OCI-LY7 (cell line): Measurements from ENCODE around the gene CIAO3. TPM values are rescaled to one million over a fixed set of nuclear protein-coding genes. Genes with fewer than 3 reads are reported as not detected.

Source experiments
- BruUV-seq: library from RNA; stranded (reverse); fragments of 400-500 nt; replicated peaks from 2 replicates; lab custom pipeline; 2021; lab: Mats Ljungman, UMichigan
- CTCF ChIA-PET: fragments of 300-600 bp; sonication (Branson Sonifier 250); formaldehyde crosslinking; loops from one replicate; lab custom pipeline; 2022; ENCODE audit warnings: antibody characterized with exemption; ENCODE audit not compliant: unreplicated experiment; lab: Charles Lee
- POLR2A ChIA-PET: fragments of 300-600 bp; sonication (Branson Sonifier 250); formaldehyde crosslinking; loops from one replicate; lab custom pipeline; 2022; ENCODE audit warnings: antibody characterized with exemption; lab: Charles Lee
- DNase-seq: peaks from one replicate; pipeline ENCODE4 v3.0.0-alpha.2; 2015; ENCODE audit warnings: low spot score
- H2AFZ ChIP-seq: fragments of 200-600 bp; sonication (generic), shearing (Covaris generic); 2 replicates; pipeline ENCODE4 v1.6.1; 2014; ENCODE audit warnings: mild to moderate bottlenecking, antibody characterized with exemption, low read length, moderate library complexity
- H3K27ac ChIP-seq: fragments of 200-600 bp; sonication (generic); 2 replicates; pipeline ENCODE4 v1.5.1; 2014; ENCODE audit warnings: mixed run types, low read depth, mild to moderate bottlenecking, moderate library complexity, low read length, inconsistent platforms; ENCODE audit not compliant: poor library complexity, severe bottlenecking
- H3K36me3 ChIP-seq: fragments of 200-600 bp; sonication (generic); 2 replicates; pipeline ENCODE4 v1.6.1; 2014; ENCODE audit warnings: mild to moderate bottlenecking, antibody characterized with exemption, low read length, moderate library complexity, mixed read lengths; ENCODE audit not compliant: insufficient read depth
- H3K4me1 ChIP-seq: fragments of 200-600 bp; sonication (generic); 2 replicates; pipeline ENCODE4 v1.5.1; 2014; ENCODE audit warnings: mild to moderate bottlenecking, low read length; ENCODE audit not compliant: insufficient read depth, poor library complexity, severe bottlenecking
- H3K4me2 ChIP-seq: fragments of 200-600 bp; sonication (generic); 2 replicates; pipeline ENCODE4 v1.6.1; 2014; ENCODE audit warnings: mild to moderate bottlenecking, low read length
- H3K4me3 ChIP-seq: fragments of 200-600 bp; sonication (generic); 2 replicates; pipeline ENCODE4 v1.5.1; 2014; ENCODE audit warnings: mild to moderate bottlenecking, low read depth, low read length; ENCODE audit not compliant: poor library complexity, severe bottlenecking
- H3K79me2 ChIP-seq: fragments of 200-600 bp; sonication (generic); 2 replicates; pipeline ENCODE4 v1.6.1; 2016; ENCODE audit warnings: low read depth, mild to moderate bottlenecking, low read length, moderate library complexity, mixed read lengths; ENCODE audit not compliant: insufficient read depth
- H3K9me2 ChIP-seq: fragments of 200-600 bp; sonication (generic); 2 replicates; pipeline ENCODE4 v1.6.1; 2016; ENCODE audit warnings: mild to moderate bottlenecking, low read length, mixed read lengths; ENCODE audit not compliant: insufficient read depth
- H3K9me3 ChIP-seq: fragments of 200-600 bp; sonication (generic); 2 replicates; pipeline ENCODE4 v1.6.1; 2014; ENCODE audit warnings: mild to moderate bottlenecking, mixed run types, low read length, mixed read lengths
- H4K20me1 ChIP-seq: fragments of 200-600 bp; sonication (generic); 2 replicates; pipeline ENCODE4 v1.6.1; 2014; ENCODE audit warnings: mild to moderate bottlenecking, antibody characterized with exemption, low read length, moderate library complexity, mixed read lengths; ENCODE audit not compliant: insufficient read depth
- EZH2phosphoT487 ChIP-seq: fragments of 200-600 bp; sonication (generic); IDR thresholded peaks from 2 replicates; pipeline ENCODE4 v1.6.1; 2018; ENCODE audit warnings: low read depth, borderline replicate concordance, mild to moderate bottlenecking, mixed run types, antibody characterized with exemption, low read length, moderate library complexity, mixed read lengths
- intact Hi-C: fragments of 100-400 bp; cut with micrococcal nuclease; formaldehyde crosslinking; loops from one replicate; pipeline ENCODE4 v1.10.0; 2022; ENCODE audit not compliant: unreplicated experiment
- total RNA-seq, 2 experiments: library from RNA; depleted of rRNA in 1 of 2; stranded (reverse); fragments of >200 nt in 1 of 2; shearing (Covaris generic) in 1 of 2; gene quantifications; 2 replicates each; pipeline ENCODE4 v1.2.3, GENCODE V29; 2014 to 2022
- TF ChIP-seq, protein P1 (sequence below): fragments of 200-600 bp; sonication (generic); conservative IDR thresholded peaks from 2 replicates; pipeline ENCODE4 v1.5.1; 2014; ENCODE audit warnings: mild to moderate bottlenecking, antibody characterized with exemption, low read length, moderate library complexity, mixed read lengths

CIAO3 gene
- total RNA-seq, 2 experiments from 2014 or later: 156 to 169 TPM

DNA sequence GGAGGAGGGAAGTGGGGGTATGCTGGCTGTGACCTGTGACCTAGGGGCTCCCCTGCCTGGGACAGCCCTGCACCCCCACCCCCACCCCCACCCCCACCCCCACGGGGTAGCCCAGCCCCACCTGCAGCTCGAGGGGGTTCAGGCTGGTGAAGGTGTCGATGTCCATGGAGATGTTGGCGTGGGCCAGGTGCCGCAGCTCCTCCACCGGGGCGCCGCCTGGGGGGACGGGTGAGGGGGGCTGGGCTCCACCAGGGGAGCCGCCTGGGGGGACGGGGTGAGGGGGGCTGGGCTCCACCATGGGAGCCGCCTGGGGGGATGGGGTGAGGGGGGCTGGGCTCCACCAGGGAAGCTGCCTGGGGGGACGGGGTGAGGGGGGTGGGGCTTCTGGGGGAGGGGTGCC, 29.6 kb upstream of the CIAO3 start:
- H3K4me2 ChIP-seq: no peak overlapping the region
- H3K9me2 ChIP-seq: no peaks in the 10 kb centered on the region
- BruUV-seq: no TSS peak

DNA sequence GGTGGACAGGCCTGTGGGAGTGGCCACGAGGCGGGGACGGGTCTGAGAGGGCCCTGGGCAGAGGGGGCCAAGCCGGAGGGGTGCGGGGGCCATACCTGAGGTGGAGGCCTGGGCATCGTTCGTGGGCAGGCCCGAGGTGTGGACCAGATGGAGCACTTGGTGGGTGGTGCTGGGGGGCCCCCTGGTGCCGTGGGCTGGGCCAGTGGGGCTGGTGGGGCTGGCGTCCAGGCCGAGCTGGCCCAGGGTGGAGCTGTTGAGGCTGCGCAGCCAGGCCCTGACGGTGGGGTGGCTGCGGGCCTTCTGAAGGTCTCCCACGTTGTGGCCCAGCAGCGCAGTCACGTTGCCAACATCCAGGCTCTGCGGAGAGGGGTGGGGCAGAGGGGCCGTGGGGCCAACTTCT, 29.1 kb upstream of the CIAO3 start:
- H3K27ac ChIP-seq: no peak overlapping the region
- no peaks in the 10 kb centered on the region for H3K9me3 ChIP-seq
- intact Hi-C loops: no loop called here
- H4K20me1 ChIP-seq: no peaks in the 10 kb centered on the region
- no peak overlapping the region for H3K4me3 ChIP-seq
- no peak for DNase-seq
- H3K9me2 ChIP-seq: no peaks in the 10 kb centered on the region
- BruUV-seq: no TSS peak
- ChIA-PET POLR2A (no interaction called here), CTCF (no interaction called here)
- H3K79me2 ChIP-seq: no peaks in the 10 kb centered on the region
- TF ChIP-seq, protein P1, sequence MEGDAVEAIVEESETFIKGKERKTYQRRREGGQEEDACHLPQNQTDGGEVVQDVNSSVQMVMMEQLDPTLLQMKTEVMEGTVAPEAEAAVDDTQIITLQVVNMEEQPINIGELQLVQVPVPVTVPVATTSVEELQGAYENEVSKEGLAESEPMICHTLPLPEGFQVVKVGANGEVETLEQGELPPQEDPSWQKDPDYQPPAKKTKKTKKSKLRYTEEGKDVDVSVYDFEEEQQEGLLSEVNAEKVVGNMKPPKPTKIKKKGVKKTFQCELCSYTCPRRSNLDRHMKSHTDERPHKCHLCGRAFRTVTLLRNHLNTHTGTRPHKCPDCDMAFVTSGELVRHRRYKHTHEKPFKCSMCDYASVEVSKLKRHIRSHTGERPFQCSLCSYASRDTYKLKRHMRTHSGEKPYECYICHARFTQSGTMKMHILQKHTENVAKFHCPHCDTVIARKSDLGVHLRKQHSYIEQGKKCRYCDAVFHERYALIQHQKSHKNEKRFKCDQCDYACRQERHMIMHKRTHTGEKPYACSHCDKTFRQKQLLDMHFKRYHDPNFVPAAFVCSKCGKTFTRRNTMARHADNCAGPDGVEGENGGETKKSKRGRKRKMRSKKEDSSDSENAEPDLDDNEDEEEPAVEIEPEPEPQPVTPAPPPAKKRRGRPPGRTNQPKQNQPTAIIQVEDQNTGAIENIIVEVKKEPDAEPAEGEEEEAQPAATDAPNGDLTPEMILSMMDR: no peak
- TF ChIP-seq EZH2phosphoT487: no peak
- H3K36me3 ChIP-seq: no peaks in the 10 kb centered on the region
- H3K4me2 ChIP-seq: no peak overlapping the region
- no peaks in the 10 kb centered on the region for H3K4me1 ChIP-seq
- H2AFZ ChIP-seq: no peak overlapping the region

More for the DNA sequence above, 29.6 kb upstream of the CIAO3 start:
- CTCF ChIA-PET: no interaction called here
- DNase-seq: no peak
- H4K20me1 ChIP-seq: no peaks in the 10 kb centered on the region
- no peaks in the 10 kb centered on the region for H3K79me2 ChIP-seq
- H2AFZ ChIP-seq: no peak overlapping the region
- H3K4me1 ChIP-seq: no peaks in the 10 kb centered on the region
- H3K4me3 ChIP-seq: no peak overlapping the region
- TF ChIP-seq EZH2phosphoT487: no peak
- TF ChIP-seq, protein P1: no peak
- POLR2A ChIA-PET: no interaction called here
- intact Hi-C loops: no loop called here
- H3K9me3 ChIP-seq: no peaks in the 10 kb centered on the region
- no peak overlapping the region for H3K27ac ChIP-seq
- no peaks in the 10 kb centered on the region for H3K36me3 ChIP-seq

DNA sequence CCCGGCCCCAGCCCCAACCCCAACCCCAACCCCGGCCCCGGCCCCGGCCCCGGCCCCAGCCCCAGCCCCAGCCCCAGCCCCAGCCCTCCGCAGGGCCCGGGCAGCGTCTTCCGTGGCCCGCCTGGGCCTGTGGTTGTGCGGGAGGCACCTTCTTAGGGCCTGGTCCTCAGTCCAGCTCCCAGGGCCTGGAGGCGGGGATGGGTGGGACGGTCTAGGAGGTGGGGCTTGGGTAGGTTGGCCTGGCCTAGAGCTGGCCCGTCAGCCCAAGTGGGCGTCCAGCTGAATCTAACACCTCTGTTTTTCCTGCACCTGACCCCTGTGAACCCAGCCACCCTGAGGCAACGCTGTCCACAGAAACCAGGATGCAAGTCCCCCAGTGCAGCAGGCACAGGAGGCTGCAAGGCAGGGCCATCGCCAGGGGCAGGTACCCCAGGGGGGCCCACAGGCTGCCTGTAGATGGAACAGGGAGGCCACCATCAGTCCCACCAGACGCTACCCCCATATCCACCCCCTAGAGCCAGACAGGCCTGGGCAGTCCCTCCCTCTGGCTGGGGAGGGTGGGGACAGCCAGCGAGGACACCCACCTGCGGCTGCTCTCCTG, 28.5 kb upstream of the CIAO3 start:
- DNase-seq: no peak
- ChIA-PET POLR2A (no interaction called here), CTCF (no interaction called here)
- no peak overlapping the region for H3K4me2 ChIP-seq
- BruUV-seq: no TSS peak
- no peak overlapping the region for H3K4me3 ChIP-seq
- H3K9me2 ChIP-seq: no peaks in the 10 kb centered on the region
- H2AFZ ChIP-seq: no peak overlapping the region
- no peaks in the 10 kb centered on the region for H3K9me3 ChIP-seq
- TF ChIP-seq EZH2phosphoT487: no peak
- TF ChIP-seq, protein P1: no peak
- no peaks in the 10 kb centered on the region for H4K20me1 ChIP-seq
- no peak overlapping the region for H3K27ac ChIP-seq
- intact Hi-C loops: no loop called here
- H3K36me3 ChIP-seq: no peaks in the 10 kb centered on the region
- H3K79me2 ChIP-seq: no peaks in the 10 kb centered on the region
- no peaks in the 10 kb centered on the region for H3K4me1 ChIP-seq
